Stimulated activated CD4-positive, alpha-beta T cell treated with anti-CD3 and anti-CD28 coated beads, Interleukin-4, amount 100 ng/mL, for 24 hours (primary cell): Measurements from ENCODE around the gene HLX.

Experiments used
- DNase-seq: peaks from one replicate; pipeline ENCODE4 v3.0.0-alpha.2; 2020

The HLX gene

DNA sequence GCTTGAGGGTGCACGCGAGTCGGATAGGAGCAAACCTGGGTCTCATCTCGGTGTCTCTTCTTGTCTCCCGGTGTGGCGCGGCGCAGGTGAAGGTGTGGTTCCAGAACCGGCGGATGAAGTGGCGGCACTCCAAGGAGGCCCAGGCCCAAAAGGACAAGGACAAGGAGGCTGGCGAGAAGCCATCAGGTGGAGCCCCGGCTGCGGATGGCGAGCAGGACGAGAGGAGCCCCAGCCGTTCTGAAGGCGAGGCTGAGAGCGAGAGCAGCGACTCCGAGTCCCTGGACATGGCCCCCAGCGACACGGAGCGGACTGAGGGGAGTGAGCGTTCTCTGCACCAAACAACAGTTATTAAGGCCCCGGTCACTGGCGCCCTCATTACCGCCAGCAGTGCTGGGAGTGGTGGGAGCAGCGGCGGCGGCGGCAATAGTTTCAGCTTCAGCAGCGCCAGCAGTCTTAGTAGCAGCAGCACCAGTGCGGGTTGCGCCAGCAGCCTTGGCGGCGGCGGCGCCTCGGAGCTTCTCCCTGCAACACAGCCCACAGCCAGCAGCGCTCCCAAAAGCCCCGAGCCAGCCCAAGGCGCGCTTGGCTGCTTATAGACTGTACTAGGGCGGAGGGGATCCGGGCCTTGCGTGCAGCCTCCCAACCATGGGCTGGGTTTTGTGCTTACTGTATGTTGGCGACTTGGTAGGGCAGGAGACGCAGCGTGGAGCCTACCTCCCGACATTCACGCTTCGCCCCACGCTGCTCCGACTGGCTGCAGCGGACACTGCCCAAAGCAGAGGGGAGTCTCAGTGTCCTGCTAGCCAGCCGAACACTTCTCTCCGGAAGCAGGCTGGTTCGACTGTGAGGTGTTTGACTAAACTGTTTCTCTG lies 5.1 kb downstream of the HLX start:
- DNase-seq, result no peak

DNA sequence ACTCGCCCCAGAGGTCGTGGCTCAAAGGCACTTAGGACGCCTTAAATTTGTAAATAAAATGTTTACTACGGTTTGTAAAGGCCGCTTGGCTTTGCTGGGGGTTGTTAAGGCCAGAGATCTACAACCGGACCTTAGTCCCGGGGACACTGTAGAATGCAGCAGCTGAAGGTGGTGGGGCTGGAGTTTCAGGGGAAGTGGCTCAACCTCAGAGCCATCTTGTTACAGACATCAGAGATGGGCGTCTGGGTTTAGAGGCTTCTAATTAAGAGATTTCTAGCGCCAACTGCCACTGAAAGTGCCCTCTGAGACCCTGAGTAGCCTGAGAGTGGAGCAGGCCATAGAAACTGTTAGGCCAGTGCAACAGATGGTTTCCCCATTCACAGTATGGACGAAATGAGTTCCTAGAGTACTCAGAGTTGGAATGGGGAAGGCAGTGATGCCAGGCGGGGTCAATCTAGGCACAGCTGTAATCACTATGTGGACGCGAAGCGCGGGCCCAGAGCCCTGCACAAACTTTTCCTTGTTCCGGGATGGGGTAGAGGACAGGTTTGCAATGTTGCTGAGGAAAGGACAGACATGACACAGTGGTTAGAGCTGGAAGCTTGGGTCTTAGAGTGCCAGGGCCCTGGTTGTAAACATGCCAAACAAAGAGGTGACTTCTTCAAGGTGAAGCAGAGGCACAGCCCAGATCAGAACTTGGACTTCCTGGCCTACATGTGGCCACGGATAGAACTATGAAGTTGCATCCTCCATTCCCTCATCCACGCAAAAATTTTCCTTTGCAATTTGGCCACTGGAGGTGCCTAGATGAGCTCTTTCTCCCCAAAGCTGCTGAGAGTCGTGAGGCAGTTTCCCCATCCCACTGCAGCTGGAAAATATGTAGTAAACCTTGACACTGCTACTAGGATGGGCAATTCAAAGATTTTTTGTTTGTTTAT lies 6.0 kb downstream of the HLX start:
- DNase-seq, result no peak

GRCh38 chr1:220885971-220886370 lies 6.7 kb downstream of the HLX start:
- no peak for DNase-seq

GRCh38 chr1:220886470-220887201 lies 7.4 kb downstream of the HLX start:
- no peak for DNase-seq

DNA sequence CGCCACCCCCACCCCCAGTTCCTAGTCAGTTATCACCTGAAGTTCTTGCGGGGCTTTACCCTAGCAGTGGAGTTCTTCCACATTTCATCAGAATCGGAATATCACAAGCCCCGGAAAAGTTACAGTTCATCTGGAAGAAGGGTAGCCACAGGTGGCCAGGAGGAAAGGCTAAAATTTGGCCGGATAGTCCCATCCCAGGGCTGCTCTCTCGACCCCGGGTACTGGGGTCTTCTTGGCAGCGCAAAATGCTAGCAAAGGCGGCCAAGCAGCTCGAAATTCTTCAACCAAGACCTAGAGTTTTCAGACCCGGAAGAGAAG lies 7.9 kb downstream of the HLX start:
- DNase-seq, result no peak

- no peak for DNase-seq
These were observed 8.5 kb downstream of the HLX start for GRCh38 chr1:220887520-220888416.

DNA sequence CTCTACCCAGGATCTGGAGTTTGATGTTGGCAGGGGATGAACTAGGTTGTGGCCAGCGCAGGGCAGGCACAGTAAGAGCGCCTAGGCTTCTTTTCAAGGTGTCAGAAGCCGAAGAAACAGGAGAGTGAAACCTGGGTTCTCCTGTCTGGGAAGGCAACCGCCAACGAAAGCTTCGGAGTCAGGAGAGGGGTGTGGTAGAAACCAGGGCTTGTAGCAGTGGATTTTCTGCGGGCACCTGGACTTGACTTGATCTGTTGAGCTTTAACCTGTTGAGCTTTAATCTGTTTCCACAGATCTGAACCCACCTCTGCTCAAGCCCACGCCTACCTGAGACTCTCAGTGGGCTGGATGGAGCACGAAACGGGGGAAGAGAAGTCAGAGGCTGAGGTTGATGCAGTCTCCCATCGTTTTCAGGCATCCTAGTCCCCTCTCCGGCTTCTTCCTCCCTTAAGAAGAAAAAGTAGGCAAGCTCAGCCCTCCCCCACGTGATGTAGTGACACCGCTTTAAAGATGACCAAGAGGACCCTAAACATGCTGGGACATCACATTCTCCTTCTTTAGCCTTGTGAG lies 9.3 kb downstream of the HLX start:
- no peak for DNase-seq

- no peak for DNase-seq
These were observed 10.1 kb downstream of the HLX start for GRCh38 chr1:220889333-220889732.

GRCh38 chr1:220889848-220890287 lies 10.6 kb downstream of the HLX start:
- DNase-seq, result no peak

- no peak for DNase-seq
These were observed 11.4 kb downstream of the HLX start for GRCh38 chr1:220890602-220891001.

DNA sequence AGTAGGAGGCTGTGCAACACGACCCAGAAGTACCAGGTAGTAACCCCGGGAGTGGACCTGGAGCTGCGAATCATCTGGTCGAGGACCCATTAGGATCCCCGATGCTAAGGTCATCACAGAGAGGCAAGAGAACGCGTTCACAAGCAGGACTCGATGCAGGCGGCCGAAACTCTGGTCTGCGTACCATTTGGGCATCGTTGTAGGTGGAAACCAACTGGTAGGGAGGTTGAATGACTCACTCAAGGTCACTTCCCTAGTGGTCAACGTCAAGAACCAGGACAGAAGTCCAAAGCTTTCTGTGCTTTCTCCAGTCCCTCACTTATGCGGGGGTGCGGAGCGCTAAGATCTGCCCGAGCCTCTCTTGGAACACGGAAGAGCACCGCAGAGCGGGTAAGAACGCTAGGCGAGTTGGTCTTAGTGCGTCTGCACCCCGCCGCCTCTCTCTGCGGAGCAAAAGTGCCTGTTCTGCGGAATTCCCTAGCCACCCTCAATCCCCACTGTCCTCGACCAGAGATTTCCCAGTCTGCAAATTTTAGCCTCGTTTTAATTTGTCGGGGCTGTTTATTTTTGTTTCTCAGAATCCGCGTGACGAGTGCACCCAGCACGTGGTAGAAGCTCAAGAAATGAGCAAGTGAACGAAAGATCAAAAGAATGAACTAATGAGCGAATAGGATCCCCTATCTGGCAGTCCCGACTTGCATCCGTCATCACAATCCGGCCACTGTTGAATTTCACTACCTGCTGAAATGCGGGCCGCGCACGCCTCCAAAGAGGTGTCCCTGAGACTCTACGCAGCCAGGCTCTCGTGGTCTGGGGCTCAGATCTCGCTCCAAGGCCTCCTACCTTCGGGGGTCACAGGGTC lies 12.2 kb downstream of the HLX start:
- no peak for DNase-seq

DNA sequence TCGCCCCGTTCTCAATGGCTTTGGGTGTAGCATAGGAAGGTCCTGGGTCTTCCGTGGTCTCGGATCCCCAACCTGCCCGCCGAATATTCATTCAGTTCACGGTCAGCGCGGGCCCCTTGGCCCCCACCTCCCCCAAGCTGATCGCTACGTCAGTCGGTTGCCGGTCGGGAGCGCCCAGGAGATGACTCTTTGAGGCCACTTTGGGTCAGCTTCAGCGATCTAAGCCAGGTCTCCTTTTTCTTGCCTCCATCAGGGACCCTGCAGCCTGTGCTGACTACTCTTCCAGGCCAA lies 12.8 kb downstream of the HLX start:
- no peak for DNase-seq

- no peak for DNase-seq
These were observed 13.9 kb downstream of the HLX start for GRCh38 chr1:220892997-220893700.

- no peak for DNase-seq
These were observed 14.4 kb downstream of the HLX start for GRCh38 chr1:220893701-220894024.

DNA sequence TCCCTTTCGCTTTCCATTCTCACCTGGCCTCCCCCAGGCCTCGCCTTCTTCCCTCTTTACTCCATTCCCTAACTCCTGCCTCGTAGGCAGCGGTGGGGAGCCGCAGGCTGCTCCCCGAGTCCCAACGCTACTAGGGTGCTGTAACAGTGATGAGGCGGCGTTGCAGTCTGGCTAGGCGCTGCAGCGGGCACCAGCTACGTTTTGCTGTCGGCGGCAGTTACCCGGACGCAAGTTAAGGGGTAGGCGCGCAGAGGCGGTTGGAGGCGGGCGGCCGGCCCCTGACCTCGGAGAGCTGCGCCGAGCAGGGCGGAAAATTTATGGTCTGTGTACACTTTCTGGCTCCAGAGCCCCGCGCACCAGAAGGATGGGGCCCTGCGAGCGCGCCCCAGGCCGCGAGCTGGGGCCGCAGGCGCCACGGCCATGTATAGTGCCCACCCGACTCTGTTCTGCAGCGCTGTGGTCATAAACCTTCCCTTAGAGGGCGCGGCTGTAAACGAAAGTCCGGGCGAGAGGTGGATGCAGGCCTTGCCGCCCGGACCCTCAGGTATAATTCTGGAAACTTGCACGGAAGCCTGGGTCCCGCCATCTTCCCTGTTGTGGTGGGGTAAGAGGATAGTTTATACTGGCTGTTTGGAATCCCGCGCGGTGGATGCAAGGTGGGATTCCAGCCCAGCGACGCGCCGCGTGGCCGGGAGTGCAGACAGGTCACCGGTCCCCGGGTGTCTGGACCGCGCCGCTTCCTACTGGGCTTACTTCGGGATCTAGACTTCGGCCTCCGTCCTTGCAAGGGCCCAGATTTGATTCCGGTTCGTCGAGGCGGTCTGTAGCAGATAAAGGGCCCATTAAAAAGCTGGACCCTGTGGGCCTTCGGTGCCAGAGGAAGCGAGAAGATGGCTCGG lies 15.0 kb downstream of the HLX start:
- DNase-seq, result no peak

DNA sequence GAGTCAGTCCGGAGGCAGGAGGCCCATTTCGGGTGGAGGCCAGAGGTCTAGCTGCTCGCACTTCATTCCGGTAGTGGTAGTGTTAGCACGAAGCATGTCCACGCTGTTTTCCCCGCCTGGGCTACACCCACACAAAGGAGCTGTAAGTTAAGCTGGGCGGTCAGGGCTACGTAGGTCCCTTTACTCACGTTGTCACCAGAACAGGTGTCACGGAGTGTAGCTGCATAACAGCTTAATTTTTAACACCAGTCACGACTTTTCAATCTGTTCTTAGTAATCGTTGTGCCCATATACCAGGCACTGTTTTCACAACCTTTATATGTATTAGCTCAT lies 15.6 kb downstream of the HLX start:
- no peak for DNase-seq

DNA sequence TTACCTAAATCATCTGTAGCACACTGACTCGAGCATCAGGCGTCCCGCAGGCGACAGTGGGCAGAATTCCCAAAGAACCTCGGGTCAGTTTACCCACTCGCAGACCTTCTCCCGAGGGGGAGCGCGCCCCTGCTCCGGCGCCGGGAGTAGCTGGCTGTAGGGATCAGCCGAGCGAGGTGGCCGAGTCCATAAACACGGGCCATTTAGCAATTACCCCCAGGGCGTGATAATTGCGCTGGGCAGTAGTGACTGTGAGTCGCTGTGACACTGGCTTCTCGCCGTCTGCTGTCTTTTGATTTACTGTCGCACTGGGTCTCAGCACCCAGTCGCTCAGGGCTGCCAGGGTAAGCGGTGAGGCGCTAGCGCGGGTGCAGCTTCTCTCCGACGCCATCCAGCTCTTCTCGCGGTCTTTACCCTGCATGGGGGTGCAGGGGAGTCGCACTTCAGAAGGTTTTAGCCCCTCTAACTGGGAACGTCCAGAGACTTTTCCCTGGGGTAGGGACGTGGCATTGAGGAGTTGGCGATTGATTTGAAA lies 16.2 kb downstream of the HLX start:
- DNase-seq, result no peak

DNA sequence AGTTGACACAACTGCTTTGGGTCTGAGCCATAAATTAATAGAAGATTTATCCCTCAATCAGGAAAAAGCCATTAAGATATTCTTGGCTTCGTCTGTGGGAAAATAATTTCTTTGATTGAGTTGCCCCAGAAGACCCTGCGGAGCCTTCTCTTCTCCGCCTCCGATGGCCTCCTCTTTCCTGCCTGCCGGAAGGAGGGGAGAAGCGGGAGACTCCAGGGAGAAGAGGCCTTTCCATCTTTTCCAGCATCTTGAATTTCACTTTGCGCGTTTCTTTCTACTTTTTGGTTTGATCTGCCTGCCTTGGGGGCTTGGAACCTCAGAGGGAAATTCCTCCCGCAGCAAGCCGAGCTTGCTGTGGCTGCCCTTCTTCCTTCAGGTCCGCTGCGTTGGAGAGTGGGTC lies 16.8 kb downstream of the HLX start:
- DNase-seq, result no peak

DNA sequence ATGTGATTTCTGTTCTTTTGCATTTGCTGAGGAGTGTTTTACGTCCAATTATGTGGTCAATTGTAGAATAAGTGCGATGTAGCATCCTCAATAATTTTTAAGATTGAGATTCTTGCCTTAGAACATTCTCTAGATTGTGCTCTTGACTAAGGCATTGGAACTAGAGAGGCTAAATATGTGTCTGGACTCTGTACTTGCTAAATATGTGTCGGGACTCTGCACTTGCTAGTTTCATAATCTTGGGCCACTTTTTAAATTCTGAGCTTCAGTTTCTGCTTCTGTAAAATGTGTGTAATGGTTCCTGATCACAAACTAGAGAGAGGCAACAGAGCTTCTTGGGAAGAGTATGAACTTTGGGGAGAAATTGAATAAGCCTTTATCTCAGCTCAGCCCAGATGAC lies 21.6 kb downstream of the HLX start:
- DNase-seq, result no peak
